Dedifferentiated amniotic fluid mesenchymal stem cell (primary cell): ENCODE data around the gene ANKRD12.

Experiments used
- DNase-seq: peaks from one replicate; pipeline ENCODE4 v3.0.0-alpha.2; 2016; ENCODE audit errors: extremely low spot score

ANKRD12 gene

DNA sequence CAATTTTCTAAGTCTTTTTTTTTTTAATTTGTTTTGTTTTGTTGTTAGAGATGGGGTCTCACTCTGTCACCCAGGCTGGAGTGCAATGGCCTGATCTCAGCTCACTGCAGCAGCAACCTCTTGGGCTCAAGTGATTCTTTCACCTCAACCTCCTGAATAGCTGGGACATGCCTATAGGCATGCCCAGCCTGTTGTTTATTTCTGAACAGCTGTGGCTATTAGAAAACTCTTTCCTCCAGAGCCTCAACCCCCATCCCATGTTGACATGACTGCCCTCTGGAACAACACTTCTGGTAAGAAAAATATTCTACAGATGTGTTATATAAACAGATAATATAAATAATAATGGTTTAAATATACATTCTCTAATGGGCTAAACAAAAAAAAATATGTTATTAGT lies 153.6 kb downstream of the ANKRD12 start:
- DNase-seq: no peak

GRCh38 chr18:9292047-9292446 lies 155.5 kb downstream of the ANKRD12 start:
- DNase-seq: no peak

DNA sequence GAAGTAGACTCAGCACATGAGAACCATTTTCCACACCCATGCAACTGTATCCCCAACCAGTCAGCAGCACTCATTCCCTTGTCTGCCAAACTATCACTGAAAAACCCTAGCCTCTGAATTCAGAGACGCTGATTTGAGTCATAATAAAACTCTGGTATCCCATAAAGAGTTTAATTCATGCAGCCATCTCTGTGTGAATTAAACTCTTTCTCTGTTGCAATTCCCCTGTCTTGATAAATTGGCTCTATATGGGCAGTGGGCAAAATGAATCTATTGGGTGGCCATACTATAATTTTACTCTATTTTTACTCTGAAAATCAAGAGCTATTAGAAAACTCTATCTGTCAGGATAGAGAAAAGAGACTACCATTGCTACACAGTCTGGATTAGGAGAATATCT lies 157.4 kb downstream of the ANKRD12 start:
- DNase-seq: no peak

DNA sequence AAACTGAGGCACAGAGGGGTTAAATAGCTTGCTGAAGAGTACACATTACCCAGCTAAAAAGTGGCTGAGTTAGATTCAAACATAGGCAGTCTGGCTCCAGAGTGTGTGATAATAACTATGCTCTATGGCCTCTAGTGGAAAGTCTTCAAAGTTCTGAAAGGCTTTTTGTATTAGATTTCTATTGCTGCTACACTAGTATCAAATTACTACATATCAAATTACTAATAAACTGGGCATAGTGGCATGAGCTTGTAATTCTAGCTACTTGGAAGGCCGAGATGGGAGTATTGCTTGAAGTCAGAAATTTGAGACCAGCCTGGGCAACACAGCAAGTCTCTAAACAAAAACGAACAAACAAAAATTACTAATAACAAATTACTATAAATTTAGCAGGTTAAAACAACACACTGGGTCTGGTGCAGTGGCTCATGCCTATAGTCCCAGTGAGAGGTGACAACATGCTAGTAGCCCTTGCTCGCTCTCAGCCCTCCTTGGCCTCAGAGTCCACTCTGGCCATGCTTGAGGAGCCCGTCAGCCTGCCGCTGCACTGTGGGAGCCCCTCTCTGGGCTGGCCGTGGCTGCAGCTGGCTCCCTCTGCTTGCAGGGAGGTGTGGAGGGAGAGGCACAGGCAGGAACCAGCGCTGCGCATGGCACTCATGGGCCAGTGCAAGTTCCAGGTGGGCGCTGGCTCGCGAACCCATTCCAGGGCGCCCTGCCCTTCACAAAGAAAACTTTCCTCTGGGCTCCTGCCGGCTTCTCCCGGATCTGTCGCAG lies 159.8 kb downstream of the ANKRD12 start:
- DNase-seq: no peak

DNA sequence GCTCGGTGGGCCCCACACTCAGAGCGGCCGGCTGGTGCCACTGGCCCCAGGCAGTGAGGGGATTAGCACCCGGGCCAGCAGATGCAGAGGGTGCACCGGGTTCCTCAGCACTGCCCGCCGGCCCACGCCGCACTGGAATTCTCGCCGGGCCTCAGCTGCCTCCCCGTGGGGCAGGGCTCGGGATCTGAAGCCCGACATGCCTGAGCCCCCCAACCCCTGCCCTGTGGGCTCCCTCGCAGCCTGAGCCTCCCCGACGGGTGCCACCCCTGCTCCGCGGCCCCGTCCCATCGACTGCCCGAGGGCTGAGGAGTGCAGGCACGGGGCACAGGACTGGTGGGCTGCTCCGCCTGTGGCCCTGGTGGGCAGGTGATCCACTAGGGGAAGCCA lies 160.4 kb downstream of the ANKRD12 start:
- no peak for DNase-seq

DNA sequence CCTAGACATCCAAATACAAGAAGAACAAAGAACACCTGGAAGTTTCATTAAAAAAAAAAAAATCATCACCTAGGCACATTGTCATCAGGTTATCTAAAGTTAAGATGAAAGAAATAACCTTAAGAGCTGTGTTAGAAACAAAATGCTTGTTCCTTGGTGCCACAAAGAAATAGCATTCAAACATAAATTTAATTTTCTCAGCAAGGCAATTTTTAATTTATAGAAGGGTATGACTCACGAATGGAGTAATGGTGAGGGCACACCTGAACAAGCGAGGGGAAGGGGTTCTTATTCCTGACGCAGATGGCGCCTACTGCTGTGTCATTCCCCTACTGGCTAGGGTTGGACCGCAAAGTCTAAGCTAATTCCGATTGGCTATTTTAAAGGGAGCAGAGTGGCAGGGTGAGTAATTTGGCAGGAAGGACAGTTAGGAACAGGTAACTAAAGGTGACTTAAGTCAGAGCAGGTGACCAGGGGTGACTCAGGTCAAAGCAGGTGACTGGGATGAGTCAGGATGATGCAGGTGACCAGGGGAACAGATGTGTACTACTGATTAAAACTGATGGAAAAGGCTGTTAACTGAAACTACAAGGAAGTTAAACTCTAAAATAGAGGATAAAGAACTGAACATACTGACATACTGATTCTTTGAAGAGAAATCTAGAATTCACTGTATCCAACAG lies 167.9 kb downstream of the ANKRD12 start:
- no peak for DNase-seq

GRCh38 chr18:9319333-9319732 lies 182.8 kb downstream of the ANKRD12 start:
- no peak for DNase-seq

DNA sequence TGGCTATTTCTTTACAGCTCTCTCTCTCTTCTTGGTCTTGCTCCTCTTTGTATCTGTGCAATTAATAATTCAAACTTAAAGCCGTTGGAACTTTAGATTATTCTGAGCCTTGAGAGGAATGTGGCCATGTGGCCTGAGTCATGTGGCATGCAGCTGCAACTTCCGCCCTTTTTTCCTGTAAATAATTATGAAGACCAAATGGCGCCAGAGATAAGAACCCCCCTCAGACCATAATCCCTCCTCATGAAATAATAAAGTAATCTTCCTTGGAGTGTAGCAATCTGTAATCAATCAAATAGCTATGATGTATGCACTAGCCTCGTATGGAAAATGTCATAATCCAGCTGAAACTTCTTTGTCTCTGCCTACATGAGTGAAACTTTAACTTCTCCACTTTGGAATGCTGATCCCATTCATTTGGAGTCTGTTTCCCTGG lies 184.5 kb downstream of the ANKRD12 start:
- DNase-seq: no peak

- no peak for DNase-seq
Measured at GRCh38 chr18:9321736-9322135, 185.2 kb downstream of the ANKRD12 start.

DNA sequence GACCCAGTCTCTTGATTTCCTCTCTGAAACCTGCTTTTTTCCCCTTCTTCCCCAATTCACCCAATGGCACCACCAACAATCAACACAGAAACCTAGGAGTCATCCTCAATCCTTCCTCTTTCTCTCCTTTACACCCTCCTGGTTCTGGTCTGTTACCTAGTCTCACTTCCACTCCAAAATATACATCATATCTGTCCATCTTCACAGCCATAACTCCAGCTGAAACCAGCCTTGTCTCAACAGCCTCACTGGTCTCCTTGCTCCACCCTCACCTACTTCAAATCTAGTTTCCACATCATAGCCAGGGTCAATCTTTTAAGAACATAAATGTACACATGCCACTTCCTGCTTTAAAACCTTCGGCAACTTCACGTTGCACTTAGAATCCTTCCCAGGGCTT lies 186.2 kb downstream of the ANKRD12 start:
- DNase-seq: no peak

GRCh38 chr18:9323750-9324445 lies 187.3 kb downstream of the ANKRD12 start:
- no peak for DNase-seq

GRCh38 chr18:9325716-9326115 lies 189.1 kb downstream of the ANKRD12 start:
- DNase-seq: no peak

GRCh38 chr18:9328776-9329175 lies 192.2 kb downstream of the ANKRD12 start:
- DNase-seq: no peak

GRCh38 chr18:9329471-9329870 lies 192.9 kb downstream of the ANKRD12 start:
- no peak for DNase-seq

DNA sequence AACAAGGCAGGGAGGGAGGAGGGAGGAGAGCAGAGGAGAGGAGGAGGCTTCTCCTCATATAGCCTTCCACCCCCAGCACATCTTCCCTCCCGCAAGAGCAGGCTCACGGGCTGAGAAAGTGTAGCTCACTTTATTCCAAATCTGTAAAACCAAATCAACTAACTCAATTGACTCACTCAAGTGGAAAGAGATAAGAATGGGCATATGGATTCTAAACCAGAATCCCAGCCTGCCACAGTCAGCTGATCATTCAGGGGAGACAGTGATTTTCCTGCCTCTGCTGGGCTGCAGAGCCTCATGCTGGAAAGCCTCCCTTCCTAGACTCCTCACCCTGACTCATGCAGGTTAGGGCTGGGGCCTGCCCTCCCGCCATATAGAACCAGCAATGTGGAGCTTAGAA lies 193.8 kb downstream of the ANKRD12 start:
- no peak for DNase-seq

DNA sequence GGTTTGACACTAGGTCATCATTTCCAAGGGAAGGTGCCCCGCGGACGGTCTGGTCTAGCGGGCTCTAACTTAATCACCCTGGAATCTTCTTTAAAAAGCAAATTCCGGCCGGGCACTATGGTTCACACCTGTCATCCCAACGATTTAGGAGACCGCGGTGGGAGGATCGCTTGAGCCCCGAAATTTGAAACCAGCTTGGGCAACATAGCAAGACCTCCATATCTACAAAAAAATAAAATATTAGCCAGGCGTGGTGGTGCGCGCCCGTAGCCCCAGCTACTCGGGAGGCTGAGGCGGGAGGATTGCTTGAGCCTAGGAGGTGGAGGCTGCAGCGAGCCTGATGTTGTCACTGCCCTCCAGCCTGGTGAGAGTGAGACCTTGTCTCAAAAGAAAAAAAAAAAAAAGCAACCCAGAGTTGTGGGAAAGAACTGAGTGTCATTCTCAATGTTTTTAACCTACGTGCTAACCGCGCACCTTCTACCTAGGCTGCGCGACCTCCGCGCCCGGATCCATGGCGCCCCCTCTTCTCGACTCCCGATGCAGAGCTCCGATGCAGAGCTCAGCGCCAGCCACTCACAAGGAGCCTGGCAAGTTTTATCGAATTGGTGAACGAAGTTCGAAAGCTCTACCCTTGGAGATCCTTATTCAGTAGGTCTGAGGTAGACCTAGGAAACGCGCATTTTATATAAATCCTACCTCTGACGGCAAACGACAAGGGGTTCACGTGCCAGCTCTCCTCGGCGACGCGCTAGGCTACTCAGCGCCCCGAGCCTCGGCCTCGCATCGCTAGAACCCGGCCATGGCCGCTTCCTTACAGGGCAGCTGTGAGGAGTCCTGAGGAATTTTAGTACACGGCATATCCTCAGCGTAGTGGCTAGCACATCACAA lies 197.1 kb downstream of the ANKRD12 start:
- DNase-seq: peak; percentile 45

- peak; percentile 93 for DNase-seq
Measured at GRCh38 chr18:9334329-9334972, 197.9 kb downstream of the ANKRD12 start, which contains the start of gene TWSG1. Gene TWSG1 (plus strand): TSS chr18:9334773. CDS start chr18:9337230, 2,457 bp downstream.

GRCh38 chr18:9334973-9335696 lies 198.6 kb downstream of the ANKRD12 start:
- peak; percentile 18 for DNase-seq
